IMR-90 (cell line): ENCODE data around the gene FAM184A. TPM values are rescaled to one million over a fixed set of nuclear protein-coding genes. Genes with fewer than 3 reads are reported as not detected.

Source experiments
- ATAC-seq: fragments of 200-7000 bp; cut with Tn5 transposase; 2 replicates; pipeline ENCODE4 v1.9.1; 2020; ENCODE audit warnings: low read depth, mild to moderate bottlenecking, moderate library complexity
- BruUV-seq: library from RNA; stranded (reverse); fragments of 400-500 nt; replicated peaks from 2 replicates; lab custom pipeline; 2021; lab: Mats Ljungman, UMichigan
- CTCF ChIA-PET: fragments of 300-600 bp; formaldehyde crosslinking; extraction: SDS; loops from one replicate; lab custom pipeline; 2021; ENCODE audit warnings: antibody characterized with exemption; lab: Yijun Ruan, JAX
- POLR2A ChIA-PET: fragments of 300-600 bp; sonication (Branson Sonifier 250); formaldehyde crosslinking; loops from one replicate; lab custom pipeline; 2022; ENCODE audit warnings: antibody characterized with exemption; ENCODE audit not compliant: unreplicated experiment; lab: Charles Lee
- DNase-seq: peaks from one replicate; pipeline ENCODE4 v3.0.0; 2013
- H2AFZ ChIP-seq: replicated peaks from 2 replicates; pipeline ENCODE3; 2013; ENCODE audit warnings: low read length, mild to moderate bottlenecking; ENCODE audit not compliant: poor library complexity
- H2AK5ac ChIP-seq: 2 replicates; pipeline ENCODE4 v1.6.1; 2013; ENCODE audit warnings: low read depth, low read length, inconsistent platforms
- H2AK9ac ChIP-seq: replicated peaks from 2 replicates; pipeline ENCODE3; 2013; ENCODE audit warnings: mild to moderate bottlenecking, low read depth, low read length, moderate library complexity; ENCODE audit not compliant: poor library complexity
- H2BK120ac ChIP-seq: 2 replicates; pipeline ENCODE4 v1.6.1; 2013; ENCODE audit warnings: low read depth, low read length, inconsistent platforms
- H2BK15ac ChIP-seq: 3 replicates; pipeline ENCODE4 v1.6.1; 2013; ENCODE audit warnings: low read depth, low read length, inconsistent platforms
- H2BK20ac ChIP-seq: 2 replicates; pipeline ENCODE4 v1.6.1; 2013; ENCODE audit warnings: low read depth, mild to moderate bottlenecking, inconsistent platforms, low read length, moderate library complexity
- H2BK5ac ChIP-seq: 2 replicates; pipeline ENCODE4 v1.6.1; 2013; ENCODE audit warnings: mild to moderate bottlenecking, low read depth, low read length, inconsistent platforms; ENCODE audit not compliant: poor library complexity, severe bottlenecking
- H3K14ac ChIP-seq: replicated peaks from 2 replicates; pipeline ENCODE4 v1.6.1; 2013; ENCODE audit warnings: low read depth, low read length, inconsistent platforms
- H3K18ac ChIP-seq: 2 replicates; pipeline ENCODE4 v1.6.1; 2013; ENCODE audit warnings: low read depth, low read length, control low read depth
- H3K23ac ChIP-seq: 2 replicates; pipeline ENCODE4 v1.6.1; 2013; ENCODE audit warnings: low read depth, low read length, inconsistent platforms
- H3K27ac ChIP-seq: 2 replicates; pipeline ENCODE4 v1.5.1; 2013; ENCODE audit warnings: mild to moderate bottlenecking, control low read depth, low read length; ENCODE audit not compliant: insufficient read depth
- H3K27me3 ChIP-seq: 2 replicates; pipeline ENCODE4 v1.6.1; 2013; ENCODE audit warnings: low read length; ENCODE audit not compliant: control insufficient read depth, insufficient read depth
- H3K36me3 ChIP-seq: 2 replicates; pipeline ENCODE4 v1.6.1; 2013; ENCODE audit warnings: low read length, mixed read lengths; ENCODE audit not compliant: control insufficient read depth, insufficient read depth
- H3K4ac ChIP-seq: 2 replicates; pipeline ENCODE4 v1.6.1; 2013; ENCODE audit warnings: low read depth, low read length, inconsistent platforms
- H3K4me1 ChIP-seq: 2 replicates; pipeline ENCODE4 v1.6.1; 2013; ENCODE audit warnings: low read length, mixed read lengths; ENCODE audit not compliant: control insufficient read depth, insufficient read depth
- H3K4me2 ChIP-seq: 2 replicates; pipeline ENCODE4 v1.6.1; 2013; ENCODE audit warnings: low read depth, mild to moderate bottlenecking, control low read depth, low read length, moderate library complexity
- H3K4me3 ChIP-seq: 2 replicates; pipeline ENCODE4 v1.5.1; 2013; ENCODE audit warnings: low read depth, mild to moderate bottlenecking, control low read depth, low read length, moderate library complexity; ENCODE audit not compliant: insufficient read depth
- H3K56ac ChIP-seq: 2 replicates; pipeline ENCODE4 v1.6.1; 2013; ENCODE audit warnings: low read length, inconsistent platforms; ENCODE audit not compliant: insufficient read depth; ENCODE audit errors: extremely low read depth
- H3K79me1 ChIP-seq, 2 experiments: 2 replicates each; pipeline ENCODE4 v1.6.1; 2013; ENCODE audit warnings: low read length in 2 of 2, inconsistent platforms in 1 of 2, low read depth in 1 of 2
- H3K9ac ChIP-seq: 2 replicates; pipeline ENCODE4 v1.6.1; 2013; ENCODE audit warnings: low read depth, low read length, control low read depth
- H3K9me1 ChIP-seq: 2 replicates; pipeline ENCODE4 v1.6.1; 2013; ENCODE audit warnings: low read length, inconsistent platforms; ENCODE audit not compliant: insufficient read depth
- H3K9me3 ChIP-seq: 2 replicates; pipeline ENCODE4 v1.6.1; 2013; ENCODE audit warnings: low read length; ENCODE audit not compliant: control insufficient read depth, insufficient read depth
- H4K20me1 ChIP-seq: 2 replicates; pipeline ENCODE4 v1.6.1; 2013; ENCODE audit warnings: low read length, inconsistent platforms; ENCODE audit not compliant: insufficient read depth
- H4K5ac ChIP-seq: 2 replicates; pipeline ENCODE4 v1.6.1; 2013; ENCODE audit warnings: mild to moderate bottlenecking, low read depth, low read length, control low read depth
- H4K8ac ChIP-seq, 2 experiments: 2 replicates each; pipeline ENCODE4 v1.6.1; 2013; ENCODE audit warnings: low read depth in 2 of 2, low read length in 2 of 2, control low read depth in 1 of 2, inconsistent platforms in 1 of 2
- H4K91ac ChIP-seq: 2 replicates; pipeline ENCODE4 v1.6.1; 2013; ENCODE audit warnings: low read depth, low read length, inconsistent platforms; ENCODE audit not compliant: insufficient read depth
- BHLHE40 ChIP-seq: fragments of 150-350 bp; IDR thresholded peaks from 2 replicates; pipeline ENCODE4 v1.6.1; 2016; ENCODE audit warnings: mild to moderate bottlenecking, low read depth, low read length
- CEBPB ChIP-seq: IDR thresholded peaks from 2 replicates; pipeline ENCODE4 v1.6.1; 2012; ENCODE audit warnings: low read depth, low read length, improper control_type of control experiment
- CHD1 ChIP-seq: IDR thresholded peaks from 2 replicates; pipeline ENCODE4 v1.6.1; 2012; ENCODE audit warnings: low read depth, low read length, improper control_type of control experiment
- CTCF ChIP-seq: conservative IDR thresholded peaks from 2 replicates; pipeline ENCODE4 v1.5.1; 2012; ENCODE audit warnings: mild to moderate bottlenecking, low read depth, low read length, improper control_type of control experiment
- FOS ChIP-seq: fragments of 150-350 bp; IDR thresholded peaks from 2 replicates; pipeline ENCODE4 v1.6.1; 2016; ENCODE audit warnings: low read depth, low read length
- MAFK ChIP-seq: IDR thresholded peaks from 2 replicates; pipeline ENCODE4 v1.6.1; 2012; ENCODE audit warnings: low read depth, low read length, improper control_type of control experiment
- MAZ ChIP-seq: IDR thresholded peaks from 2 replicates; pipeline ENCODE4 v1.6.1; 2012; ENCODE audit warnings: low read depth, mild to moderate bottlenecking, low read length, improper control_type of control experiment, moderate library complexity, borderline replicate concordance
- MXI1 ChIP-seq: IDR thresholded peaks from 2 replicates; pipeline ENCODE4 v1.6.1; 2012; ENCODE audit warnings: low read depth, mild to moderate bottlenecking, low read length, moderate library complexity, borderline replicate concordance
- NFE2L2 ChIP-seq: fragments of 150-350 bp; IDR thresholded peaks from 2 replicates; pipeline ENCODE4 v1.6.1; 2016; ENCODE audit warnings: low read depth, mild to moderate bottlenecking, low read length
- POLR2A ChIP-seq: IDR thresholded peaks from 2 replicates; pipeline ENCODE4 v1.6.1; 2012; ENCODE audit warnings: mild to moderate bottlenecking, low read depth, low read length
- RAD21 ChIP-seq: IDR thresholded peaks from 2 replicates; pipeline ENCODE4 v1.6.1; 2012; ENCODE audit warnings: low read length, improper control_type of control experiment
- RCOR1 ChIP-seq: IDR thresholded peaks from 2 replicates; pipeline ENCODE4 v1.6.1; 2012; ENCODE audit warnings: mild to moderate bottlenecking, low read length, improper control_type of control experiment; ENCODE audit not compliant: insufficient replicate concordance
- RFX5 ChIP-seq: IDR thresholded peaks from 2 replicates; pipeline ENCODE4 v1.8.0; 2012; ENCODE audit warnings: low read depth, mild to moderate bottlenecking, low read length, moderate library complexity
- SMC3 ChIP-seq: fragments of 150-350 bp; IDR thresholded peaks from 2 replicates; pipeline ENCODE4 v1.6.1; 2016; ENCODE audit warnings: low read depth, mild to moderate bottlenecking, antibody characterized with exemption, low read length, moderate library complexity
- USF2 ChIP-seq: fragments of 150-350 bp; IDR thresholded peaks from 2 replicates; pipeline ENCODE4 v1.6.1; 2017; ENCODE audit warnings: mild to moderate bottlenecking, antibody characterized with exemption, low read length, low read depth
- WGBS, 2 experiments: methylation state at CpG; one replicate each; pipeline versions ENCODE4 v1.1.5 to v1.1.7; 2013; ENCODE audit warnings: missing lambda C conversion rate in 2 of 2; ENCODE audit not compliant: insufficient read length in 1 of 2; ENCODE audit errors: extremely low coverage in 2 of 2; 5-methylcytosine and 5-hydroxymethylcytosine counted together
- dilution Hi-C: fragments of 300-500 bp; cut with HindIII; formaldehyde crosslinking; loops from one replicate; pipeline ENCODE4 v1.14.3; 2018; ENCODE audit warnings: low sequenced_read_pairs; ENCODE audit not compliant: unreplicated experiment
- in situ Hi-C: fragments of 300-500 bp; cut with MboI; formaldehyde crosslinking; loops from 3 replicates; pipeline ENCODE4 v1.14.3; 2019; ENCODE audit warnings: low sequenced_read_pairs, inconsistent platforms, mixed read lengths
- intact Hi-C: fragments of 100-400 bp; cut with micrococcal nuclease; formaldehyde crosslinking; loops from 2 replicates; pipeline ENCODE4 v1.10.0; 2022
- polyA plus RNA-seq, 3 experiments: library from polyadenylated mRNA; depleted of rRNA; stranded (reverse); fragments of >200 nt; gene quantifications; 2 replicates each; pipeline ENCODE4 v1.2.3, GENCODE V29; 2012; ENCODE audit warnings: low replicate concordance in 1 of 3
- total RNA-seq: library from RNA; depleted of rRNA; stranded (reverse); fragments of >200 nt; gene quantifications from 2 replicates; pipeline ENCODE4 v1.2.3, GENCODE V29; 2012
- TF ChIP-seq, protein P1 (sequence below): fragments of 150-350 bp; IDR thresholded peaks from 2 replicates; pipeline ENCODE4 v1.6.1; 2016; ENCODE audit warnings: low read depth, mild to moderate bottlenecking, low read length, moderate library complexity, borderline replicate concordance

Gene FAM184A
- total and polyA plus RNA-seq, 2 of the 4 experiments (the other 2 are of a cell fraction): 0.03 TPM; not detected in 1

DNA sequence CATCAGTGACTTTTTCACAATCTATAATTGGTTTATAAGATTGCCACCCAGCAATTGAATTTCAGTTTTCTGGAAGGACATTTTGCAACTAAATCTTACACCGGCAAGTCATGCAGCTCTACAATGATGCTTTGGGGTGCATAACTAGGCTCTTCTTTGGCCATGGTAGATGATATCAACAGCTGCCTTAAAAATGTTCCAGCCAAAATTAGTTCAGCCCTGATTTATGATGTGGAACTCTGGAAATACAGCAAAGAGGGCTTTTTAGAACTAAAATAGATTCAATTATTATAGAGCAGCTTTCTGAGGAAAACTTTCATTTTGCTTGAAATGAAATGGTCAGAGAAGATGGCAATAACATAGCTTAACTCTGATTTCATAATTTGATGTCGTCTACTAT lies 125.1 kb downstream of the FAM184A start:
- H2BK15ac ChIP-seq: no peak overlapping the region
- no peaks in the 10 kb centered on the region for H3K4me1 ChIP-seq
- no peaks in the 10 kb centered on the region for H3K9me3 ChIP-seq
- no peak overlapping the region for H2BK5ac ChIP-seq
- H3K79me1 ChIP-seq: no peaks in the 10 kb centered on the region
- no peak overlapping the region for H4K91ac ChIP-seq
- no peak overlapping the region for H2BK120ac ChIP-seq
- H3K27ac ChIP-seq: no peak overlapping the region
- H3K4ac ChIP-seq: no peak overlapping the region
- TF ChIP-seq MAZ (no peak), USF2 (no peak), CTCF (no peak), RAD21 (no peak), BHLHE40 (no peak), RCOR1 (no peak), CEBPB (no peak), CHD1 (no peak), MAFK (no peak), NFE2L2 (no peak), RFX5 (no peak), FOS (no peak), POLR2A (no peak), MXI1 (no peak), SMC3 (no peak)
- TF ChIP-seq, protein P1, sequence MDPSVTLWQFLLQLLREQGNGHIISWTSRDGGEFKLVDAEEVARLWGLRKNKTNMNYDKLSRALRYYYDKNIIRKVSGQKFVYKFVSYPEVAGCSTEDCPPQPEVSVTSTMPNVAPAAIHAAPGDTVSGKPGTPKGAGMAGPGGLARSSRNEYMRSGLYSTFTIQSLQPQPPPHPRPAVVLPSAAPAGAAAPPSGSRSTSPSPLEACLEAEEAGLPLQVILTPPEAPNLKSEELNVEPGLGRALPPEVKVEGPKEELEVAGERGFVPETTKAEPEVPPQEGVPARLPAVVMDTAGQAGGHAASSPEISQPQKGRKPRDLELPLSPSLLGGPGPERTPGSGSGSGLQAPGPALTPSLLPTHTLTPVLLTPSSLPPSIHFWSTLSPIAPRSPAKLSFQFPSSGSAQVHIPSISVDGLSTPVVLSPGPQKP: no peak
- no peak overlapping the region for H3K14ac ChIP-seq
- in situ Hi-C loops (no loop called here), dilution Hi-C loops (no loop called here), intact Hi-C loops (no loop called here)
- no peaks in the 10 kb centered on the region; the same call in 1 of the 2 replicates for H3K27me3 ChIP-seq
- H3K36me3 ChIP-seq: no peaks in the 10 kb centered on the region
- BruUV-seq: no TSS peak
- no peak overlapping the region for H3K23ac ChIP-seq
- no peak overlapping the region for H2BK20ac ChIP-seq
- H4K20me1 ChIP-seq: no peaks in the 10 kb centered on the region
- CTCF ChIA-PET: no interaction called here
- no peak overlapping the region for H4K5ac ChIP-seq
- no peak overlapping the region for H3K56ac ChIP-seq
- H3K4me3 ChIP-seq: no peak overlapping the region
- DNase-seq (no peak), ATAC-seq (no peak)
- H2AFZ ChIP-seq: no peak overlapping the region
- no peak overlapping the region for H2AK9ac ChIP-seq
- H3K4me2 ChIP-seq: no peak overlapping the region
- H2AK5ac ChIP-seq: no peak overlapping the region
- no peaks in the 10 kb centered on the region for H3K9me1 ChIP-seq
- WGBS, 2 experiments: 40% methylated on average over 1 of the region's 2 CpGs; no CpG with 5 or more reads in 1 of the 2 experiments
- H3K18ac ChIP-seq: no peak overlapping the region
- no peak overlapping the region for H3K9ac ChIP-seq
- POLR2A ChIA-PET: no interaction called here
- H4K8ac ChIP-seq: no peak overlapping the region
